ENCODE measurements around the gene DLL1.

The DLL1 gene

GRCh38 chr6:170281331-170282292 lies 9.3 kb downstream of the DLL1 start:
- DNase-seq, result no peak

GRCh38 chr6:170280689-170281045 lies 10.2 kb downstream of the DLL1 start:
- DNase-seq, result no peak

- peak; percentile 94 for DNase-seq
These were observed 10.7 kb downstream of the DLL1 start for GRCh38 chr6:170279977-170280688.

- DNase-seq, result no peak
These were observed 11.5 kb downstream of the DLL1 start for GRCh38 chr6:170279426-170279825.

GRCh38 chr6:170278743-170279094 lies 12.2 kb downstream of the DLL1 start:
- no peak for DNase-seq

DNA sequence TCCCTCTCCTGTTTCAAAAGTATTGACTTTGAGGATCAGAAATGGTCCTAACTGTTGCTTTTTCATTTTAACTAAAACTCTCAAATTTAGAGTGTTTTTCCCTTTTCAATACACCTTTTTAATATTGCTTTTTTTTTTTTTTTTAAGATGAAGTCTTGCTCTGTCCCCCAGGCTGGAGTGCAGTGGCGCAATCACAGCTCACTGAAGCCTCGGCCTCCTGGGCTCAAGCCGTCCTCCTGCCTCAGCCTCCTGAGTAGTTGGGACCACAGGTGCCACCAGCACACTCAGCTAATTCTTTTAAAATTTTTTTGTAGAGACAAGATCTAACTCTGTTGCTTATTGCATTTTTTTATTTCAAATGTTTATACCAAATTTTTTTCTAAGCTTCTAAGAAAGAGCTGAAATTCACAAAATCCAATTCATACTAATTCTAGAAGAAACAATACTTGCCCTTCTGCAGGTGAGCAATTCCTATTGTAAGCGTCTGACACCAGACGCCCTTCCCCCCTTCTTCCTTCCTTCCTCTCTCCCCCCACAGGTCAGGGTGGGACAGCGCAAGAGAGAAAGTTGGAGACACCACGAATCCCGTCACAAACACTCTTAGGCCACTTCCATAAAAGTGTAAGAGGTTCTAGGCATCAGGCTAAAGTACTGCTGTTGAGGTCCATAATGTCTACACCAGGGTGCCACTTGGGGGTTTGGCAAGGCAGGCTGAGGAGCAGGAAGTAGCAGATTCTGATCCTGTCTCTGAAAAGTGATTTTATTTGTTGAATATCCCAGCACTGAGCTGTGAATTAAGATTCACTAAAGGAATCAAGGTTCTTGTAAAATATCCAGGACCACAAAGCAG lies 12.8 kb downstream of the DLL1 start:
- no peak for DNase-seq

DNA sequence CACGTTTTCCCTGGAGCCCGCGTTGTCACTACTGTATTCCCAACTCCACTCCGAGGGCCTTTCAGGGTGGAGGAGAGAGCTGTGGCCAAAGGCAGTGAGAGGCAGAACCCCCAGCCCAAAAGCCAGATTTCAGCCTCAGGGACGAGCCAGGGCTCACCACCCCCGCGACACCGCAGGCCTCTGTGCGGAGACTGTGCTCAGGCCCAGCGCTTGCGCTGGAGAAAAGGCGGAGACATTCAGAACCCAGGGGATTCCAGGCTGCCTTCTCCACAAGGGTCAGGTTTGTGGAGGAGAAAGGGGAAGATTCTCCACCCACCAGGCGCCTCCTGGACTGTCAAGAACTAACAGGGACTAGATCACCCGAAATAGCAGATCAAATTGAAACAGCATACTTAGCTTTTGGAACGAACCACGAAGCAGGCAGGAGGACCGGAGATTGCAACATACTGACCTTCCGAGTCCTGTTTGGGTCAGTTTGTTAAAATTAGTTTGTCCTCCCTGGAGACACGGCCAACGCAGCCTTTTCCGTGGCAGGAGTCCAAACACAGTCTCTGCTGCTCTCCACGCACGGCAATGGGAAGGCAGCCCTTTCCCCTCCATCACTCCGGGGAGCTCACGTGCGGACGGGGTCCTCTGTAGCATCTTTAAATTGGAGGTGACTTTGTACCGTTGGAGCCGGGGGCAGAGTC lies 14.4 kb downstream of the DLL1 start:
- DNase-seq, result no peak

- no peak for DNase-seq
These were observed 15.9 kb downstream of the DLL1 start for GRCh38 chr6:170274713-170275560.

DNA sequence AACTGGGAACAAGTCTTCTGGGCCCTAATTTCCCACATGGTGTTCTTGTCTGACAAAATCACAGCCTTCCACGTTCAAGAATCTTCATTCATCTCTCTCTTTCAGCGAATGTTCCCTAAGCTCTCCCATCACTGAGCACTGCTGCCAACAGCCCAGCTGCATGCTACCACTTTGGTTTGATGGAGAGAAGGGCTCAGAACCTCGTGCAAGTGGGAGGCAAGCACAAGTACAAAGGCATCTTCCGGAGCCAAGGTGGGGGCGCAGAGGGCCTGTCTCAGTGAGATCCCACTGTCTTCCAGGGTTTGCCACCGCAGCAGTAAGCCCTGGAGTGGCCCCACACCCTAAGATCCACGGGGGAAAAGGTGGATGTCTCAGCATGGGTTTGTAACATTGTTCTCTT lies 17.2 kb downstream of the DLL1 start:
- no peak for DNase-seq

DNA sequence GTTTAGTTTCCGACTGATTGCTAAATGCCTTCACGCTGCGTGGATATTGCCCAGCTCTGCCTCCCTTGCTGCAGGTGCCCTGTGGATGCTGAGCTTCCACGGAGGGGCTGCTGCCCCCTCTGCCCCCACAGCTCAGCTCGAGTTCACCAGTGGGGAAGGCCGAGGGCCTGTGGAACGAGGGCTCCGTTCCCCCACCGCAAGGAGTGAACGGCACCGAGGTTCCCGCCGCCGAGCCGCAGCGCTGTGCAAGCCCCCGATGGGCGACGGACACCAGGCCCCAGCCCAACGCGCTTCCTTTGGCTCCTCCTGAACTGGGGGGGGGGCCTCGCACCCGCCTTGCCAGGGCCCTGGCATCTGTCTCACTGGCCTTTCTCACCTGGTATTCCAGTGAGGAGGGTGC lies 17.7 kb downstream of the DLL1 start:
- no peak for DNase-seq

DNA sequence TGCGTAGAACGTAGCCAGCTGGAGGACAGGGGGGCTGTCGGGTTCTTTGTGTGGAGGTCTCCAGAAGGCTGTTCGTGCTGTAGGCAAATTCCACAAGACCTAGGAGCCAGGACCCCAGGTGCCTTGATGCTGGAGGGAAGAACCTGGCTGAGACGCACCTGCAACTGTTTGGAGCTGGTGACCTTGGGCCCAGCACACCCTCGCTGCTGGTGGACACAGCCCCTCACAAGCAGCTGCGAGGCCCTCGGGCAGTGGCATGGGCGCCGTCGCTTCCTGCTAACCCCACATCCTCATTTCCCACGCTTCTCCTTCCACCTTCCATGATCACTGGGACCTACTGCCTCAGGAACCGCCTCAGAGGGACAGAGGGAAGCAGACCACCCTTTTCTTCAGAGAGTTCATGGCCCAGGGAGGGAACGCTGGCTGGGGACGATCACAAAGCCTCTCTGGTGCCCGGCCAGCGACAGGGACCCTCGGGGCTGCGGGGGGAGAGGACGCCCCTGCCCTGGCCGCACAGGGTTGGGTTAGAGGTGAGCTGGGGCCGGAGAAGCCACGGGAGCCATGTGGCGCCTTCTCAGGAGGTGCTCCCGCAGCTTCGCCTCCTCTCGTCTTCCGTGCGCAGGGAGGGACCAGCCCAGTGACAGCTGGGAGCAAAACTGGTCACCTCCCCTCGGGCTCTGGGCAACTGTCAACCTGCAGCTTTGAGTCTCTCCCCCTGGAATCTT lies 18.4 kb downstream of the DLL1 start:
- DNase-seq, result no peak

GRCh38 chr6:170271771-170272314 lies 19.0 kb downstream of the DLL1 start:
- DNase-seq, result no peak

DNA sequence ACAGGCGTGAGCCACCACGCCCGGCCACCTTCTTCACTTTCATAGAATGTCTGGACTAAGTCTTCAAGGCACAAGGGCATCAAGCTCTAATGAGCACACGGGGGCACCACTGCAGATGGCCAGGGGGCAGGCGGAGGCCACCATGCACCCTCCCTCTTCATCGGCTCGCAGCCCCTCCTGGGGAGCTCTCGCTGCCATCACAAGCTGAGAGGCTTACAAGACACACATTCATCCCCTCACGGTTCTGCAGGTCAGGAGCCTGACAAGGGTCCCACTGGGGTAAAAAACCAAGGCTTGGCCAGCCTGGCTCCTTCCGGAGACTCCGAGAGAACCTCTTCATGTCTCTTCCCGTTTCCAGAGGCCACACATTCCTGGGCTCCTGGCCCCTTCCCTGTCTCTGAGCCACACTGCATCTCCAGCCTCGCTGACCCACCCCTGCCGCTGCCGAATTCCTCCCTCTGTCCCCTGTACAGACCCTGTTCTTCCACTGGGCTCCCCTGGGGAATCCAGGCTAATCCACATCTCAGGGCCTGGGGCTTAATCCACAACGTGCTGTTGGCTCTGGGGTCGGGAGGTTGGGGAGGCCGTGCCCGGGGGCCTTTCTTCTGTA lies 19.8 kb downstream of the DLL1 start:
- DNase-seq, result no peak

GRCh38 chr6:170269846-170270541 lies 20.9 kb downstream of the DLL1 start:
- peak; percentile 44 for DNase-seq

DNA sequence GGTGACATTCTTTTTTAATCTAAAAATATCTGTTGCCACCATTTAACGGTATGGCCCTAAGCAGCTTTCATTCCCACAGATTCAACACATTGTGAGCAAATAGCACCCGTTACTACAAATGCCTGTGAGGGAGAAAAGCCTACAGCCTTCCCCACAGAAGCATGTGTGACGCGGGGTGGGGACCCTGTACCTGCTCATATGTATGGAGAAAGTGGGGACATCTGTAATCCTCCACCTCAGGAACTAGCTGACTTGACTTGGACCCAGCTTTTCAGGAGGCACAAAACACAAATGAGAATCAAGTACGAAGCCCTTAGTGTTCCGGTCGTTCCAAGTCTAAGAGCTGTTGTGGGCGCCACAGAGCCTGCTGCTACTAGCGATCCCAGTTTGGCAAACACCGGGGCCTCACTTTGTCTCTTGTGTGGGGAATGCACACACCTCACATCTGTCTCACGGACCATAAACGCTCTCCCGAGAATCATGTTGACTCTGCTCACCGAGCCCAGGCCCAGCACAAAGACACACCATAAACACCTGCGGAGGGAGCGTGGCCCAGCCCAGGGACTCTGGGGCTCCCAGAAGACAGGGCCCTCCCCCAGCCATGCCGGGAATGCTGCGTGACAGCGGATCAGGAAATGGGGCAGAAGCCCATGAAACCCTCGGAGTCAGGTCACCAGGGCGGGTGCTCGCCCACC lies 21.6 kb downstream of the DLL1 start:
- peak; percentile 98 for DNase-seq

GRCh38 chr6:170268216-170269129 lies 22.4 kb downstream of the DLL1 start:
- peak; percentile 76 for DNase-seq

DNA sequence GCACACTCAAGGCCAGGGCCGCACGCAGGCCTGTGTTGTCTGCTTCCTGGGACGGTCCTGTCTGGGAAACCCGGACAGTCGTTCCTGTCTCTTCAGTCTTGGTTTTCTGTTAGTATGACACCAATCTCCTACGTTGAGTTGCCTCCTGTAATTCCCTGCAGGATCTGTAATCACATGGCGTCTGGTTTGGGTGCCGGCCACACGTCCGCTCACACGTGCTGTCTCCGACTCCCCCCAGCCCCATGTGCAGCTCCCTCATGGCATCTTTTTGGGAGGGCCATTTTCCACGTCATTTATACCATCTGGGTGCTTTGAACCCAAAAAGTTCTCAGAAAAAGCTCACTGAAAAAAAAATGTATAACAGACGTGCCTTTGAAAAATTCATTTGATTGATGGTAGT lies 23.2 kb downstream of the DLL1 start:
- DNase-seq, result no peak

Measured in NCI-H146 (cell line).